ENCODE results near the gene HOXC6. TPM values are rescaled to one million over a fixed set of nuclear protein-coding genes. Genes with fewer than 3 reads are reported as not detected.

Gene HOXC6
- polyA plus RNA-seq, 3 donors: not detected

GRCh38 chr12:54051026-54051842 lies 23.0 kb downstream of the HOXC6 start:
- H3K4me1 ChIP-seq (ENCODE audit: control insufficient read depth in 1 of 2, insufficient read depth in 2 of 2, low read length in 2 of 2): peaks cover 4 to 8% of the 10 kb centered on the region in 2 donors
- no peak for TF ChIP-seq CTCF (IDR thresholded peaks at IDR 0.05)
- no peaks in the 10 kb centered on the region for H3K79me2 ChIP-seq (ENCODE audit: insufficient read depth, low read length)
- intact Hi-C loops (cut with micrococcal nuclease): no loop called here
- peaks cover 0 to 7% of the 10 kb centered on the region in 2 donors for H3K36me3 Mint-ChIP-seq
- H3K4me1 Mint-ChIP-seq: peaks cover 24% of the 10 kb centered on the region
- H3K4me3 ChIP-seq (replicated peaks in 1 of 3; ENCODE audit: low read depth in 2 of 3, low read length in 3 of 3): no peak overlapping the region
- H2AFZ ChIP-seq (ENCODE audit: insufficient read depth, low read depth, low read length, poor library complexity, severe bottlenecking): no peak overlapping the region
- no peak overlapping the region for H3K4me2 ChIP-seq (replicated peaks; ENCODE audit: extremely low read depth, low read length, poor library complexity, severe bottlenecking)
- H3K27me3 Mint-ChIP-seq (ENCODE audit: low read depth in 3 of 3): peaks cover 97 to 100% (median 99%) of the 10 kb centered on the region in 3 donors
- H3K9me3 ChIP-seq (replicated peaks in 1 of 2; ENCODE audit: control insufficient read depth in 1 of 2, insufficient read depth in 1 of 2, low read length in 2 of 2): peaks cover 5 to 45% of the 10 kb centered on the region in 2 donors
- peak overlapping the region in 1 of 2 donors; percentile 79 for H3K4me3 Mint-ChIP-seq
- peaks cover 97 to 99% of the 10 kb centered on the region in 2 donors for H3K27me3 ChIP-seq (ENCODE audit: control insufficient read depth in 2 of 2, insufficient read depth in 2 of 2, low read length in 2 of 2)
- no peak for DNase-seq
- no peak overlapping the region for H3K27ac ChIP-seq (ENCODE audit: low read depth in 1 of 2, low read length in 2 of 2)
- 3% methylated on average over 3 of the region's 12 CpGs for WGBS (ENCODE audit: insufficient coverage)
- no peak overlapping the region for H3K27ac Mint-ChIP-seq
- no peaks in the 10 kb centered on the region for H4K20me1 ChIP-seq (ENCODE audit: insufficient read depth, low read length)
- H3K9me3 Mint-ChIP-seq: peaks cover 0 to 43% (median 13%) of the 10 kb centered on the region in 7 donors
- no peak overlapping the region for H3K9ac ChIP-seq (ENCODE audit: insufficient read depth, low read length, poor library complexity, severe bottlenecking)
- no peaks in the 10 kb centered on the region for H3K36me3 ChIP-seq (replicated peaks in 1 of 2; ENCODE audit: control insufficient read depth in 1 of 2, insufficient read depth in 2 of 2, low read length in 2 of 2)

GRCh38 chr12:54051874-54052437 lies 23.7 kb downstream of the HOXC6 start:
- Mint-ChIP-seq H3K27me3 (ENCODE audit: low read depth in 3 of 3) (peaks cover 95 to 99% (median 99%) of the 10 kb centered on the region in 3 donors), H3K9me3 (peaks cover 0 to 41% (median 13%) of the 10 kb centered on the region in 7 donors), H3K4me1 (peaks cover 23% of the 10 kb centered on the region), H3K4me3 (peak overlapping the region in 1 of 2 donors; percentile 78), H3K36me3 (peaks cover 0 to 9% of the 10 kb centered on the region in 2 donors), H3K27ac (no peak overlapping the region)
- Histone ChIP-seq H2AFZ (ENCODE audit: insufficient read depth, low read depth, low read length, poor library complexity, severe bottlenecking) (no peak overlapping the region), H3K4me1 (ENCODE audit: control insufficient read depth in 1 of 2, insufficient read depth in 2 of 2, low read length in 2 of 2) (peaks cover 4 to 8% of the 10 kb centered on the region in 2 donors), H3K9me3 (replicated peaks in 1 of 2; ENCODE audit: control insufficient read depth in 1 of 2, insufficient read depth in 1 of 2, low read length in 2 of 2) (peaks cover 5 to 43% of the 10 kb centered on the region in 2 donors), H3K27me3 (ENCODE audit: control insufficient read depth in 2 of 2, insufficient read depth in 2 of 2, low read length in 2 of 2) (peaks cover 97 to 99% of the 10 kb centered on the region in 2 donors), H3K36me3 (replicated peaks in 1 of 2; ENCODE audit: control insufficient read depth in 1 of 2, insufficient read depth in 2 of 2, low read length in 2 of 2) (no peaks in the 10 kb centered on the region), H3K4me2 (replicated peaks; ENCODE audit: extremely low read depth, low read length, poor library complexity, severe bottlenecking) (no peak overlapping the region), H3K9ac (ENCODE audit: insufficient read depth, low read length, poor library complexity, severe bottlenecking) (no peak overlapping the region), H3K79me2 (ENCODE audit: insufficient read depth, low read length) (no peaks in the 10 kb centered on the region), H3K27ac (ENCODE audit: low read depth in 1 of 2, low read length in 2 of 2) (no peak overlapping the region), H4K20me1 (ENCODE audit: insufficient read depth, low read length) (no peaks in the 10 kb centered on the region), H3K4me3 (replicated peaks in 1 of 3; ENCODE audit: low read depth in 2 of 3, low read length in 3 of 3) (no peak overlapping the region)
- 24% methylated on average over 18 of the region's 24 CpGs for WGBS (ENCODE audit: insufficient coverage)
- no peak for TF ChIP-seq CTCF (IDR thresholded peaks at IDR 0.05)
- intact Hi-C loops (cut with micrococcal nuclease): no loop called here
- no peak for DNase-seq

Data from CD14-positive monocyte (primary cell).